NOMO-1 treated with dmso at 0.1 percent for 144 hours (cell line): ENCODE data around the gene DYNC2I2.
"Not testable (repeated sequence)": the region's sequence is repeated elsewhere in the genome, so short reads cannot be mapped to it uniquely, and the experiment has no call there.

Experiments used
- DNase-seq: peaks from one replicate; lab custom pipeline; 2025; ENCODE audit not compliant: unreplicated experiment; lab: John Stamatoyannopoulos, UW

DYNC2I2 gene

DNA sequence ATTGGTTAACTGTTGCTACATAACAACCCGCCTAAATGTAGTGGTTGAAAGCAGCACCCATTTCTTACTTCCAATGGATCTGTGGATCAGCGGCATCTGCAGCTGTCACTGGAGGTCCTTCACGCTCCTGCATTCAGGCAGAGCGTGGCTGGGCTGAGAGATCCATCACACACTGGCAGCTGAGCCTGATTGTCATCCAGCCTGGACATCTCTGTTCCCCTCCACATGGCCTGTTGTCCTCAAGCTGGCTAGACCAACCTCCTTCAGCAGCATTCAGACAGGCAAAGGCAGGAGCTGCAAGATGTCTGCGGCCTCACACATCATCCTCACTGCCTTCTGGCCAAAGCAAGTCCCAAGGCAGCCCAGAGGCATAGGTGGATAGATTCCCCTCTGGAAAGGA lies 36.9 kb downstream of the DYNC2I2 start:
- no peak for DNase-seq

DNA sequence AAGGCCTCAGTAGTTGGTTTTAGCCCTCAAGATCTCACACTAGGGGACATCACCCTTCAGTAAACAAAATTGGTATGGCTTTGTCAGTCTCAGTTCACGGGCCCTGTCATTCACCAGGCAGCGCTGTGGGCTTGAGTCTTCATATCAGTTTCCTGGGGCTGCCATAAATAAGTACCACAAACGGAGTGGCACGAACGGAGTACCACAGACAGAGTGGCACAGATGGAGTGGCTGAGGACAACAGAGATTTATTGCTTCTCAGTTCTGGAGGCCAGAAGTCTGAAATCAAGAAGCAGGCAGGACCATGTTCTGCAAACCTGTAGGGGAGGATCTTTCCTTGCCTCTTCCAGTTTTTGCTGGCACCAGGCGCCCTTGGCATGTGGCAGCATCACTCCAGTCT lies 37.5 kb downstream of the DYNC2I2 start:
- no peak for DNase-seq

DNA sequence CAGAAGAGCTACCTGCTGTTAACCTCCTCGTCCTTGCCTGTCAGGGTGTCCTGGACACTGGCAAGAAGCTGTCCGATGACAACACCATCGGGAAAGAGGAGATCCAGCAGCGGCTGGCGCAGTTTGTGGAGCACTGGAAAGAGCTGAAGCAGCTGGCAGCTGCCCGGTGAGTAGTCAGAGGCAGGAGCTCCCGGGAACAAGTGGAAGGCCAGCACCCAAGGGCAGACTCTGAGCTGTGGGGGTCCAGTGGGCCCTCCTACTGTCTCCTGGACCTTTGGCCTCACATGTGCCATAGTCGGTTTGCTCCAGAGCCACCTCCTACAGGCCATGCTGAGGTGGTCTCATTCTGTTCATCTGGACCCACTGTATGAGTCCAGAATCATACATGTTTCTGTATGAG lies 38.7 kb downstream of the DYNC2I2 start:
- no peak for DNase-seq

DNA sequence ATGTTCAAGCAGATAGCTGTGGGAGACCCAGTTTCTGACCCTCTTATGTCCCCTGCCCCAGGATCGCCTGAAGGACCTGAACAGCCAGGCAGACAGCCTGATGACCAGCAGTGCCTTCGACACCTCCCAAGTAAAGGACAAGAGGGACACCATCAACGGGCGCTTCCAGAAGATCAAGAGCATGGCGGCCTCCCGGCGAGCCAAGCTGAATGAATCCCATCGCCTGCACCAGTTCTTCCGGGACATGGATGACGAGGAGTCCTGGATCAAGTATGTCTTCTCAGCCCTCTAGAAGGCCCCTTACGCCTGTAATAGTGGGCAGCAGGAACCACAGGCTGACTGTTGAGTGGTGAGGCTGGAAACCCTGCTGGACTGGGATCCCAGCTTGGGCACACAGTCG lies 41.1 kb downstream of the DYNC2I2 start:
- DNase-seq, result no peak

DNA sequence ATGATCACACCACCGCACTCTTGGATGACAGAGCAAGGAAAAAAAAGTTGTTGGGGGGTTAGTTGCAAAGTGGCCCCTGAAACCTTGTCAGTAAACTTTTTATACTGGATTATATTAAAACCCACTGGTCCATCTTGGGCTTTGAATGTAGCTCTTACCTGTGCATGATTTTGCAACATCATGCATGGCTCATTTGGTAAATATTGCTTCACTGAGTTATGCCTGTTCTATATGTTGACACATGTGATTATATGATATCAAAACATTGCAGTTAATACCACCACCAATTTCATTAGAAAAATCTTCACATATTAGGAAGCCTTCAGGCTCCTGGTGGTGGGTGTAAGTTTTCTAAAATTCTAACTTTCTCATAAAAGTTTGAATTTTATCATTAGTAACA lies 41.9 kb downstream of the DYNC2I2 start:
- DNase-seq, result no peak

DNA sequence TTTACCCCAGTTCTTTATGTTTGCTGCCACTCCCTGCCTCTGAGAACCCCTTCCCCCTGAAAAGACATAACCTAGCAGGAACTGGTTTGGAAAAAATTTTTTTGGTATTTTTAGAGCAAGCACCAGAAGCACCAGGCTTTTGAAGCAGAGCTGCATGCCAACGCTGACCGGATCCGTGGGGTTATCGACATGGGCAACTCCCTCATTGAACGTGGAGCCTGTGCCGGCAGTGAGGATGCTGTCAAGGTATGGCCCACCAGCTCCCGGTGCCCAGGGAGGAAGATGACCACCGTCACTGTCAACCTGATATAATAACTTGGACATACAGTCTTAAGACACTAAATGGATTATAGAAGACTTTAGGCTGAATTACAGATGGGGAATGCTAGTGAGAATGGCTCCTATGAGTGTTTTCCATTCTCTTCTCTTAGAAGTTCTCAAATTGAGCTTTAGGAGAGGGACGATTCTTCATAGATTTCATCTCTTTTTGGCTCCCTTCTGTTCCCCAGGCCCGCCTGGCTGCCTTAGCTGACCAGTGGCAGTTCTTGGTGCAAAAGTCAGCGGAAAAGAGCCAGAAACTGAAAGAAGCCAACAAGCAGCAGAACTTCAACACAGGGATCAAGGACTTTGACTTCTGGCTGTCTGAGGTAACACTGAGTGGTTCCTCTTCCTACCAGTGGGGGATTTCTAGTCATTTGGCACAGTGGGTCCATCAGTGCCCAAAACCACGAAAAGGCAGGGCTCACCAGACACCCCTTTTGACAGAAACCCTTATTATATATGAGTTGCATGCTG lies 44.9 kb downstream of the DYNC2I2 start:
- no peak for DNase-seq

DNA sequence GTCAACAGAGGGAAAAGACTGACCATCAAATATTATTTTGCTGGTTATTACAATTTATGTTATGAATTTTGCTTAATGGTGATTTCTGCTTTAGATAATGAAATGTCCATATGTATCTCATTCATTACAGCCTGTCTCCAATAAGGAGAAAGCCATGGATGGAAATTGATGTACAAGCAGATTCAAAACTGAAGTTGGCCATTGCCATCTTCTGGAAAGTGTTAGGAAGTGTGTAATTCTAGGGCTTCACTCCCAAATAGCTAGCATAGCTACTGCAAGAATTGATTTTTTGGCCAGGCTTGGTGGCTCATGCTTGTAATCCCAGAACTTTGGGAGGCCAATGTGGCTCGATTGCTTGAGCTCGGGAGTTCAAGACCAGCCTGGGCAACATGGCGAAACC lies 45.8 kb downstream of the DYNC2I2 start:
- no peak for DNase-seq

DNA sequence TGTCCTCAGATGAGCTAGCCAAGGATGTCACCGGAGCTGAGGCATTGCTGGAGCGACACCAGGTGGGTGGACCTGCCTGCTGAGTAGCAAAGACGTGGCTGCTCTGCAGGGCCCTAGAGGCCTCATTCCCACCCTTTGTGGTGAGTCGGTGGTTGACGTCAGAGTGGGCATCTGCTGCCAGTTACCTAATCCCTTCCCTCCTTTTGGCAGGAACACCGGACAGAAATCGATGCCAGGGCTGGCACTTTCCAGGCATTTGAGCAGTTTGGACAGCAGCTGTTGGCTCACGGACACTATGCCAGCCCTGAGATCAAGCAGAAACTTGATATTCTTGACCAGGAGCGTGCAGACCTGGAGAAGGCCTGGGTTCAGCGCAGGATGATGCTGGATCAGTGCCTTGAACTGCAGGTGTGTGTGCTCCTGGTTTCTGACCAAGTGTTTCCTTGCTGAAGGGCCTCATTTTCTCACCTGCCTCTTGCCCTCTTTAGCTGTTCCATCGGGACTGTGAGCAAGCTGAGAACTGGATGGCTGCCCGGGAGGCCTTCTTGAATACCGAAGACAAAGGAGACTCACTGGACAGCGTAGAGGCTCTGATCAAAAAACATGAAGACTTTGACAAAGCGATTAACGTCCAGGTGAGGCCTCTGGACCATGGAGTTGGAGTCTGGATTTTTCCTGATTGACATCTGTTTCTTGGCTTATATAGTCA lies 48.9 kb downstream of the DYNC2I2 start:
- DNase-seq, result no peak

DNA sequence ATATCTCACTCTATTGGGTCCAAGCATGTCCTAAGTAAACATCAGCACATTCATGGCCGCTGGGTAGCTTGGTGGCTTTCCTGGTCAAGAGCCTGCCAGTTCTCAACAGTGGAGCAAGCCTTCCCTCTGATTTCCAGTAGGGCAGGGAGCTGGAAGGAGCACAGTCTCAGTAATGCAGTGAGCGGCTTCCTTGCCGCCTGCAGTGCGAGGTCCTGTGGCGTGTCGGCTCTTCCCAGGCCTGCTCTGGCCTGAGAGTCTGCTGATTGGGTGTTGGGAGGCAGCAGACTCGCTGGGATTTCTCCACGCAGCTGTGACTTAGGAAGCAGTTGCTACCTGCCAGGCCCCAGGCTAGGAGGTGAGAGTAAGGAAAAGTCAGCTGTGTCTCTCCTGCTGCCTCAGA lies 53.0 kb downstream of the DYNC2I2 start:
- DNase-seq, result no peak

DNA sequence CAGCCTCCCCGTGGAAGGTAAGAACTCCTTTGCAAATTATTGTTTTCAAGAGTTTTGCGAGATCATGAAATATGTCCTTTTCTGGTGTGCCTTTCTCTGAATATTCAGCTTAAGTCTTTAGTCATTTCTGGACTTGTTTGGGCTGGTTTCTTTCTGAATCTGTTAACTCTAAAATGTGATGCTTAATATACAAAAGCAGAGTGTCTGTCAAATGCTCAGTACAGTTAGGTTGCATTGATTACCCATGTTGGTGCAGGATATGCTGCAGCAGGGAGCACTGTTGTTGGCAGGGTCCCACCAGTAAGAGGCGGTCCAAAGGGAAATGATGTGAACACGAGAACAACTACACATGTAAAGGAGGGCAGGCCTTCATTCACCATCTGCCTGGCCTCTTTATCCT lies 56.5 kb downstream of the DYNC2I2 start:
- DNase-seq, result no peak

DNA sequence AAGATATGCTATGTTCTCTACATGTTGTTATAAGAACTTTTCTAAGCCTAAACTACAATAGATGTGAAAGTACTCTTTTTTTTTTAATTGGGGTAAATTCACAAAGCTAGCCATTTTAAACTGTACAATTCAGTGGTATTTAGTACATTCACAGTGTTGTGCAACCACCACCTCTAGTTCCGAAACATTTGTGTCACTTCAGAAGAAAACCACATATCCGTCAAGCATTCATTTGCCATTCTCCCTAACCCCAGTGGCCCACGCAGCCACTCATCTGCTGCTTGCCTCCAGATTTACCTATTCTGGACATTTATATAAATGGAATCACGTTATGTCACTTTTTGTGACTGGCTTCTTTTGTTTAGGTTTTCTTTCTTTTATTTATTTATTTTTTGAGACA lies 61.2 kb downstream of the DYNC2I2 start:
- DNase-seq, result no peak

DNA sequence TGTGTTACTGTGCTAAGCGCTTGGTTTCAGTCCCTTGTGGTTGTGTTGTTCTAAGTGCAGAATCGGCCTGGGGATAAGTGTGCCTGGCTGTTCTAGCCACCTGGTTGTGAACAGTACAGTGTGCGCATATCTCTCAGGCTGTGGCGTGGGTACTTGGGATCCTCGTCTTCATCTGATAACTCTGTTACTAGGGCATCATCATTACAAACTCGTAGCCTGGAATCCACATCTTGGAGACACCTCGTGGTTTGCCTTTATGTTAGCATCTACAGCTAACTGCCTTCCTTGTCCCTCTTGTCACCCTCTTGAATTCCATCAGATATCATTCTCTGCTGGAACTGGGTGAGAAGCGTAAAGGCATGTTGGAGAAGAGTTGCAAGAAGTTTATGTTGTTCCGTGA lies 62.8 kb downstream of the DYNC2I2 start:
- DNase-seq, result no peak

DNA sequence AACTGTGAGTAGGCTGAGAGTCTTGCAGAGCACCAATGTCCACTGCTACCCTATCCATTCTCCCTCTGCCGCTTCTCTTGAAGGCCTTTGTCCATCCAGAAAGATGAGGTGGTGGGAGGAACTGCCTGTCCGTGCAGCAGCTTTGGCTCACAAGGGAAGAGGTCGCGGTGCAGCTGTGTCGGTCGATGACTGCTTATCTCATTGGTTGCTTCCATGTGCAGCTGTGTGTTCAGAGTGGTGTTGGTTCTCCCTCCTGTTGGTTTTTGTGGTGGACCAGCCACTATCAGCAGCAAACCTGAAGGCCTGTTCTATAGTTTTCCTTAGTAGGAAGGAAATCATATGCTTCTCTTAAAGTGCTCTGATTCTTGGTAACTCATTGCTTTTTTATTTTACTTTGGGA lies 63.6 kb downstream of the DYNC2I2 start:
- no peak for DNase-seq

DNA sequence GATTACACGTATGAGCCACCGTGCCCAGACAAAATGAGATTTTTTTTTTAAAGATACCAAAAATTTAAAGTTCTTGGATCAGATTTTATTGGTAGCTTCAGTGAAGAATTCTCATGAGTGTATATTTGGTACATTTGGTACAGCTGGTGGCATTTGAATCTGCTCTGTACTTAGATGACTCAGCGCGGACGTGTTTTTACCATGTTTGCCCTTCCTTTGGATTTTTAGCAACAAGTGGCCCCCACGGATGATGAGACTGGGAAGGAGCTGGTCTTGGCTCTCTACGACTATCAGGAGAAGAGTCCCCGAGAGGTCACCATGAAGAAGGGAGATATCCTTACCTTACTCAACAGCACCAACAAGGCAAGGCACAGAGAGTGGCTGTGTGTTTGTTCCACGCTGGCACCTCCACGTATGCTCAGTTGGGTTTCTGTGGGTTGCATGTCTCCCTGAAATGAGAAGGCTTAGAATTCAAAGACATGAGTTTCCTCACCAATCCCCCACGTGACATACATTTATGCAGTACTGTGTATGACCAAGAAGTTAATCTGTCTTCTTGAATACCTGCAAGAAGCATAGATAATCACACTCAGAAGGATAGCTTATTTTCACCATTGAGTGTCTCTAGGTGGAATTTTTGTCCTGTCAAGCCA lies 67.9 kb downstream of the DYNC2I2 start:
- no peak for DNase-seq

DNA sequence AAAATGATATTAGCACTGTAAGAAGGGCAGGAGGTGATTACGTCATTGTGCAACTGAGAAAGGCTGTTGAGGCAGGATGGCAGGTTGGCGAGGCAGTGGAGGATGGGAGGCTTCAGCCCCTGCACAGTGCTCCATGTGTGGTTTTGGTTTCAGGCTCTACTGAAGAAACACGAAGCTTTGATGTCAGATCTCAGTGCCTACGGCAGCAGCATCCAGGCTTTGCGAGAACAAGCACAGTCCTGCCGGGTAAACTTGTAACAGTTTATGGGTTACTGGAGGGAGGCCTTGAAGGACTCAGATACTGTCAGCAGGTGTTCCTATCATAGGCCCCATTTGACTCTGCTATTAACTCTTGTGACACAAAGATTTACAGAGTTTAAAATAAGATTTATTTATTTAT lies 69.2 kb downstream of the DYNC2I2 start:
- DNase-seq, result no peak

DNA sequence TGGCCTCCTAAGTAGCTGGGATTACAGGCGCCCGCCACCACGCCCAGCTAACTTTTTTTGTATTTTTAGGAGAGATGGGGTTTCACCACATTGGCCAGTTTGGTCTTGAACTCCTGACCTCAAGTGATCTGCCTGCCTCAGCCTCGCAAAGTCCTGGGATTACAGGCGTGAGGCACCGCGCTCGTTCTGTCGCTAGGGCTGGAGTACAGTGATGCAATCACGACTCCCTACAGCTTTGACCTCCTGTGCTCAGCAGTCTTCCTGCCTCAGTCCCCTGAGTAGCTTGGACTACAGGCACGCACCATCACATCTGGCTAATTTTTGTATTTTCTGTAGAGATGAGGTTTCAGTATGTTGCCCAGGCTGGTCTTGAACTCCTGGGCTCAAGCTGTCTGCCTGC lies 69.7 kb downstream of the DYNC2I2 start:
- not testable (repeated sequence) for DNase-seq

DNA sequence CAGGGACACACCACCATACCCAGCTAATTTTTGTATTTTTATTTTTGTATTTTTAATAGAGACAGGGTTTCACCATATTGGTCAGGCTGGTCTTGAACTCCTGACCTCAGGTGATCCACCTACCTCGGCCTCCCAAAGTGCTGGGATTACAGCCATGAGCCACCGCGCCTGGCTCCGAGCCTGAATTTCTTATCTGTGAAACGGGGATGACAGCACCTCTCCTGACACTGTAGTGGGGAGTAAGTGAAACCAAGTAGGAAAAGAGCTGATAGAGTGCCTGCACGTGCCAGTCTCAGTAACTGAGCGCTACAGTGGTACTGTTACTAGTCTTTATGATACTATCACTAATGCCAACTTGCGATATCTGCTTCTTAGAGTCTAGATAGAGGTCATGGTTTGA lies 71.5 kb downstream of the DYNC2I2 start:
- DNase-seq, result not testable (repeated sequence)
